CD4-positive, alpha-beta T cell treated with Interleukin-10 for 1 hour (primary cell): ENCODE results near the gene PSAPL1.

Experiments used
- DNase-seq: peaks from one replicate; pipeline ENCODE4 v3.0.0-alpha.2; 2020

PSAPL1 gene

GRCh38 chr4:7430368-7430964 is 4.3 kb downstream of the PSAPL1 start:
- DNase-seq, result no peak

DNA sequence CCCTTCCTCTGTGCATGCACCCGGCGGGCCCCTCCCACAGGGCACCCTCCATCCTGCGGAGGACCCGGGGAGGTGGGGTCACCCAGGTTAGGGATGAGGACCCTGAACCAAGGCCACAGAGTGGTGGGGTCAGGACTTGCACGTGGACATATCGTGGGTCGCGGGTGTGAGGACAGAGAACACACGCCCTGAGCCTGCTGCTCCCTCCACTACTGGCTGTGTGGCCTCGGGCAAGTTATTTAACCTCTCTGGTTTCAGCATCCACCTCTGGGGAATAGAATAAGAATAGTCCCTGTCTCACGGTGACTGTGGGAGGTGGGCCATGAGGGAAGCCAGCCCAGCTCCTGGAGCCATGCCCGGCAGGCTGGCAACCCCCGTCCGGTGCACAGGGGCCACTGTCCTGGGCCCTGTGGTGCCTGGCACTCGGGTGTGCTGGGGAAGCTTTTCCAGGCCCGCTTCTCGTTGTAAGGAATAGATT is 5.1 kb downstream of the PSAPL1 start:
- DNase-seq, result no peak

DNA sequence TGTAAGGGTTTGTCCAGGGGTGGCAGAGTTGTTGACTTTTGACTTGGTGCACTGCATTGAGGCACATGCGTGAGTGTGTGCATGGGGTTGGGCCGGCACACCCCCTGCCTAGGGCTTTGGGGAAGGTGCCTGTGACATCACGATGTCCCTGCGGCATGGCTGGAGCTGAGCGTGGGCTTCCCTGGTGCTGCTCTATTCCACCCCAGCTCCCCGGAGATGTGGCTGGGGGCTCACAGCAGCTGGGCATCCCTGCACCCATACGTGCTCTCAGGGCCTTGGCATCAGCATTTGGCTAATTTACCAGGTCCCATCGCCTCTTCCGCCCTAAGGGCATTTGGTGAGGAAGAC is 5.7 kb downstream of the PSAPL1 start:
- no peak for DNase-seq

GRCh38 chr4:7428261-7429068 is 6.3 kb downstream of the PSAPL1 start:
- no peak for DNase-seq

DNA sequence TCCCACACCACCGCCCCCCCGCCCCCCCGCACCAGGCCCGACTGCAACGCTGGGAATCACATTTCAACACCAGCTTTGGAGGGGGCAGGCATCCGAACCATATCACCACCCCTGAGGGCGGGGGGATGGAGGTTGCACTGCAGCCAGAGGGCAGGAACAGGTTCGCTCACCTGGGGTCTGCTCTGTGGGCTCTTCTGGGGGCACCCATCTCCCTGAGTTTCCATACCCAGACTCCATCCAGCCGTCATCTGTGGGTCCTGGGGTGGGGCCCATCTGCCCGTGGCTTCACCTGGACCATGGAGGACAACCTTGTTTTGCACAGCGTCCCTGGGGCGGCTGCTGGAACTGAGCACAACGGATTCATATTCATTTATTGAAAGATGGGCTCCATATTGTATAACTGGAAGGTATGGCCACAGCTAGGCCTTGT is 6.9 kb downstream of the PSAPL1 start:
- DNase-seq, result no peak

- no peak for DNase-seq
Observed at GRCh38 chr4:7427361-7427760, 7.4 kb downstream of the PSAPL1 start.

DNA sequence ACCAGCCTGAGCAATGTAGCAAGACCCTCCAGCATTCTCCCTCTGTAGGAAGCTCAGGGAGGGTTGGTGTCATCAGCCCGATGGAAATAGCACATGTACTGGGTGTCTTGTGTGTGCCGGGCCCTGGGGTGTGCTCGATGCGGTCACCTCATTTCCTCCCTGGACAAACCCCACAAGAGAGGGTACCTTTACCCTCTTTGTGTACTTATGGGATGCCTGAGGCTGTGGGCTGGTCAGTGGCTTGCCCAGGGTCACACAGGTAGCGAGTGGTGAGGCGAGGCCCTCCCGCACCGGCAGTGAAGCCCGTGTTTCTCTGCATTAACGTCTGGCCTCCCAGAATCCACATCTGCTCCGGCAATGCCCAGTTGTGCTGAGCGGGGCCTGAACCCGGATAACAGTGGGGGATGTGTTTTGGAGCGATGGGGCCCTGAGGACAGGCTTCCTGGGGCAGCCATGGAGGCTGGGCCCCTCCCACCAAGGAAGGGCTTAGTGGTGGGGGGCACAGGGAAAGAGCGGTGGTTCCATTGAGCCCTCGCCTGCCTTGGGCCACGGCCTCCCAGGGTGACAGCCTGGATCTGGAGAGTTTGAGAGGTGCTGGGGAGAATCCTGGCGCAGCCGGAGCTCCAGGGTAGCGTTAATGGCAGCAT is 8.1 kb downstream of the PSAPL1 start:
- DNase-seq, result no peak

GRCh38 chr4:7425591-7426468 is 8.9 kb downstream of the PSAPL1 start:
- DNase-seq, result no peak

- DNase-seq, result no peak
Observed at GRCh38 chr4:7425124-7425523, 9.6 kb downstream of the PSAPL1 start.

DNA sequence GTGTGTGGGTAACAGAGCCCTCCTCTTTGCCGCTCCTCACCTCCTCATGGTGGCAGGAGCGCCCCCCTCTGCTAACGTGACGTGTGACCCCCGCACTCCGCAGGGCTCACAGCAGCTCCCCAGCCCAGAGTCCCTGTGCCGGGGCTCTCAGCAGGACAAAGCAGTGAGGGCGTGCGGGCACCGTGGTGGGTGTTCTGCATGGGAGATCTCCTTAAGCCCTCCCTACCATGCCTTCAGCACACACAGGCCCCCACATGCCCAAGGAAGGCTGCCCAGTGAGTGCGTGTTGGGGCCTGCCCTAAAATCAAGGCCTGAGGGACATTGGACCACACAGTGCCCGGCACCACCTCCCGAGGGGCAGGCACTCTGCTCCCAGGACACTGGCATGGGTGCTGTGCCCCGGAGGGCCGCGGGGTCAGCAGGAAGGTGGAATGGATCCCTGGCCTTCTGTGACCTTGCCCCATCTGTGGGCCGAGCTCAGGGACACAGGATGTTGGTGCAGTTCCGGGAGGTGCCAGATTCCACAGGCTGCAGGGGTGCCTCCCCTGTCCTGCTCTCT is 10.1 kb downstream of the PSAPL1 start:
- no peak for DNase-seq

GRCh38 chr4:7423801-7424552 is 10.8 kb downstream of the PSAPL1 start:
- DNase-seq, result no peak

DNA sequence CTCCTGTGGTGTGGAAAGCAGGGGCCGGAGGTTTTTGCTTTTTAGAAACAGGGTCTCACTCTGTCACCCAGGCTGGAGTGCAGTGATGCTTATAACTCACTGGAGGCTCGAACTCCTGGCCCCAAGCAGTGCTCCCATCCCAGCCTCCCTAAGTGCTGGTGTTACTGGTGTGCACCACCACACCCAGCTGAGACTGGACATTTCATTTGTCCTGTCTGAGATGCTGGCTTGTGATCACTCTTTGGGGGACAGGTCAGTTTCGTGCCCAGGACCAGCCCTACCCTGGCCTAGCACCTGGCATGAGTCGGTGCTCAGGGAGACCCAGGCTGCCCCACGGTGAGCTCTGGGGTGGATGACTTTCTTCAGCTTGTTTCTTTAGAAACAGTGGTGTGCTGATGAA is 11.3 kb downstream of the PSAPL1 start:
- DNase-seq, result no peak

DNA sequence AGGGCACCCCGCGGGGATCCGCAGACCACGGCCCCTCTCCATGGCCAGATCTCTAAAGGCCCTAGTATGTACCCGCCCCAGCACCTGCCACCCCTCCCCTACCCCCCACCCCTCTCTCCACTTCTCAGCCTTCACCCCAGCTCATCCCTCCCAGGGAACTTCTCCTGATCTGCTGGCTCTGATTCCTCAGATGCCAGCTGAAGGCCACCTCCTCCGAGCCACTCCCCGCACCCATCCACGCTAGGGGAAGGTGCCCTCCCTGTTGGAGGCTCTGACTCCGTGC is 11.9 kb downstream of the PSAPL1 start:
- no peak for DNase-seq

- DNase-seq, result no peak
Observed at GRCh38 chr4:7422151-7422897, 12.4 kb downstream of the PSAPL1 start.

- no peak for DNase-seq
Observed at GRCh38 chr4:7421356-7422150, 13.2 kb downstream of the PSAPL1 start.

DNA sequence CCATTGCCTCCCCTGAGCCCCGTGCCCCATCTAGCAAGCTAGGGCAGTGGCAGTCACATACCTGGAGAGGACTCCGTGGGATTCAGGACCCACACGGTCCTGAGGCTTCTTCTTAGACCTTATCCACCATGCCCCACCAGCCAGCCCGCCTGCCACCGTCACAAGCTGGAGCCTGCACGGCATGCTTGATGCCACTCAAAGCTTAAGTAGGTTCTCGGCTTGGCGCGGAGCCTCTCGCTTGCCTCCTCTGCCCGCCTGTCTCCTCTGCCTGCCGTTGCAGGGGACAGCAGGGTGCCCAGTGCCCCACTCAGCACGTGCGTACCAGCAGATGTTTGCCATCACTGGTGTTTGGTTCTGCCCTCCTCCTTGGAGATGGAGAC is 14.1 kb downstream of the PSAPL1 start:
- no peak for DNase-seq

GRCh38 chr4:7419961-7420660 is 14.6 kb downstream of the PSAPL1 start:
- no peak for DNase-seq

GRCh38 chr4:7418131-7418943 is 16.4 kb downstream of the PSAPL1 start:
- DNase-seq, result no peak

DNA sequence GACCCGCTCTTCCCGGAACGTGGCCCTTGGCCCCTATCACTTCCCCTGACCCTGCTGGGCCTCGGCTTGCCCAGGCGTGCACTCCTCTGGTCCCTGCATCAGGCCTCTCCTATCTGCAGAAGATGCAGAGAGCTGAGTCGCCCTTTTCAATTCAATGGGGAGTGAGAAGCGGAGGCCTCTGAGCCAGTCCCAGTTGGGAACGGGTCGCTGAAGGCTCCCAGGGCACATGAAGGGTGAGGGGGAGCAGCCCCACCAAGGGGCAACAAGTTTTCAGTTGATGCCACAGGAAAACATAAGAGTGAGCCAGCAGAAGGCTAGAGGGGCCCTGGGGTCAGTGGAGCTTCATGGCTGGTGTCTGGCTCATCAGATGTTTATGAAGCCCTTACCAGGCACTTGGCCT is 17.1 kb downstream of the PSAPL1 start:
- DNase-seq, result no peak
